NT2/D1 (cell line): ENCODE results near the gene NR1H3.

Experiments
- YY1 ChIP-seq: IDR thresholded peaks from 2 replicates; pipeline ENCODE4 v1.6.1; 2011; ENCODE audit not compliant: insufficient read length, insufficient read depth
- ZNF274 ChIP-seq: IDR thresholded peaks from 2 replicates; pipeline ENCODE4 v1.6.1; 2011; ENCODE audit warnings: mild to moderate bottlenecking, low read depth, low read length

GRCh38 chr11:47225552-47226400, 32.0 kb upstream of the NR1H3 start:
- no peak for TF ChIP-seq YY1
- no peak for TF ChIP-seq ZNF274
